Ishikawa (cell line): Measurements from ENCODE around the gene RNF114.

Source experiments
- CEBPB ChIP-seq: IDR thresholded peaks from 2 replicates; pipeline ENCODE4 v1.6.1; 2012
- CREB1 ChIP-seq: IDR thresholded peaks from 2 replicates; pipeline ENCODE4 v1.6.1; 2012; ENCODE audit warnings: low read depth
- EGR1 ChIP-seq: IDR thresholded peaks from 2 replicates; pipeline ENCODE4 v1.6.1; 2012
- EP300 ChIP-seq: IDR thresholded peaks from 2 replicates; pipeline ENCODE4 v1.6.1; 2012; ENCODE audit warnings: borderline replicate concordance
- FOXM1 ChIP-seq: IDR thresholded peaks from 2 replicates; pipeline ENCODE4 v1.6.1; 2012; ENCODE audit warnings: low read depth, borderline replicate concordance
- NFIC ChIP-seq: IDR thresholded peaks from 2 replicates; pipeline ENCODE4 v1.6.1; 2012
- RAD21 ChIP-seq: IDR thresholded peaks from 2 replicates; pipeline ENCODE4 v1.6.1; 2012; ENCODE audit warnings: low read depth
- TAF1 ChIP-seq: IDR thresholded peaks from 2 replicates; pipeline ENCODE4 v1.6.1; 2012; ENCODE audit warnings: low read depth, mild to moderate bottlenecking
- TCF12 ChIP-seq: IDR thresholded peaks from 2 replicates; pipeline ENCODE4 v1.6.1; 2012; ENCODE audit warnings: low read depth
- TEAD4 ChIP-seq: IDR thresholded peaks from 2 replicates; pipeline ENCODE4 v1.6.1; 2012
- YY1 ChIP-seq: IDR thresholded peaks from 2 replicates; pipeline ENCODE4 v1.6.1; 2012; ENCODE audit warnings: low read depth
- ZBTB7A ChIP-seq: IDR thresholded peaks from 2 replicates; pipeline ENCODE4 v1.6.1; 2012; ENCODE audit warnings: low read depth
- TF ChIP-seq, protein P1 (sequence below): IDR thresholded peaks from 2 replicates; pipeline ENCODE4 v1.6.1; 2012; ENCODE audit warnings: low read depth, mild to moderate bottlenecking
- TF ChIP-seq, protein P2 (sequence below): IDR thresholded peaks from 2 replicates; pipeline ENCODE4 v1.6.1; 2012
- TF ChIP-seq, protein P3 (sequence below): IDR thresholded peaks from 2 replicates; pipeline ENCODE4 v1.6.1; 2012

Gene RNF114

DNA sequence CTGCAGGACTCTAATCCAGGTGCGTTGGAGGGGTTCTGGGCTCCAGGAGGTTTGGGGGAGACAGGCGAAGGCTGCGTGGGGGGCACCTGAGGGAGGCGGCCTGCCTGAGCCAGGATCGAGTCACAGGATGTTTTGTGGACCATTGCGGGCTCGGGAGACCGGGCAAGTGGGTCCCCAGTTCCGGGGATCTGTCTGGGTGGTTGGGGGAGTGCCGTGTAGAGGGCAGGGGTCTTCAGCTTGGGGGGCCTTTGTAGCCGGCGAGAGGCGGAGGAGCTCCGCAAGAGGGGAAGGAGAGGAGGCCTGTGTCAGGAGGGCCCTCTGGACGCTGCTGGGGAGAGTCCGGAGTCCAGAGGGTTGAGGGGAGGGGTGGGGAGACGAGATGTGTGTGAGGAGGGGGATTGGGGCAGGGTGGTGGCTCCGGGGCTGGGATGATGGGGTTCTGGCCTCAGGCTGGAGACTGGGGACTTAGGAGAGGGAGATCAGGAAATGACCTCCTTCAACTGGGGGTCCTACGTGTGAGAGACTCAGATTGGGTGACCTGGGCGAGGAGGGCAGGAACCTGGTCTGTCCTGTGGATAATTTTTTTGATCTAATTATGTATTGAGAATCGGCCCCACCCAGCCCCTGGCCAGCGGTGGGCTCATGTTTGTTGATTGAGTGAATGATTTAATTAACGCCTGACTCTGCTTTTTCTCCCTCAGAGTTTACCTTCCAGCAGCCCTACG lies 47.1 kb downstream of the RNF114 start:
- TF ChIP-seq TAF1: no peak

DNA sequence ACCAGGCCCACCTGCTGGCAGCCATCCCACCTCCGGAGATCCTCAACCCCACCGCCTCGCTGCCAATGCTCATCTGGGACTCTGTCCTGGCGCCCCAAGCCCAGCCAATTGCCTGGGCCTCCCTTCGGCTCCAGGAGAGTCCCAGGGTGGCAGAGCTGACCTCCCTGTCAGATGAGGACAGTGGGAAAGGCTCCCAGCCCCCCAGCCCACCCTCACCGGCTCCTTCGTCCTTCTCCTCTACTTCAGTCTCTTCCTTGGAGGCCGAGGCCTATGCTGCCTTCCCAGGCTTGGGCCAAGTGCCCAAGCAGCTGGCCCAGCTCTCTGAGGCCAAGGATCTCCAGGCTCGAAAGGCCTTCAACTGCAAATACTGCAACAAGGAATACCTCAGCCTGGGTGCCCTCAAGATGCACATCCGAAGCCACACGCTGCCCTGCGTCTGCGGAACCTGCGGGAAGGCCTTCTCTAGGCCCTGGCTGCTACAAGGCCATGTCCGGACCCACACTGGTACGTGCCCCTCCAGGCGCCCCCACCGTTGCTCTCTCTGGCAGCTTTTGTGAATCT lies 47.7 kb downstream of the RNF114 start:
- TF ChIP-seq FOXM1 (no peak), EGR1 (no peak), TAF1 (no peak), YY1 (no peak), ZBTB7A (no peak), CEBPB (no peak), EP300 (no peak)
- TF ChIP-seq, protein P1, sequence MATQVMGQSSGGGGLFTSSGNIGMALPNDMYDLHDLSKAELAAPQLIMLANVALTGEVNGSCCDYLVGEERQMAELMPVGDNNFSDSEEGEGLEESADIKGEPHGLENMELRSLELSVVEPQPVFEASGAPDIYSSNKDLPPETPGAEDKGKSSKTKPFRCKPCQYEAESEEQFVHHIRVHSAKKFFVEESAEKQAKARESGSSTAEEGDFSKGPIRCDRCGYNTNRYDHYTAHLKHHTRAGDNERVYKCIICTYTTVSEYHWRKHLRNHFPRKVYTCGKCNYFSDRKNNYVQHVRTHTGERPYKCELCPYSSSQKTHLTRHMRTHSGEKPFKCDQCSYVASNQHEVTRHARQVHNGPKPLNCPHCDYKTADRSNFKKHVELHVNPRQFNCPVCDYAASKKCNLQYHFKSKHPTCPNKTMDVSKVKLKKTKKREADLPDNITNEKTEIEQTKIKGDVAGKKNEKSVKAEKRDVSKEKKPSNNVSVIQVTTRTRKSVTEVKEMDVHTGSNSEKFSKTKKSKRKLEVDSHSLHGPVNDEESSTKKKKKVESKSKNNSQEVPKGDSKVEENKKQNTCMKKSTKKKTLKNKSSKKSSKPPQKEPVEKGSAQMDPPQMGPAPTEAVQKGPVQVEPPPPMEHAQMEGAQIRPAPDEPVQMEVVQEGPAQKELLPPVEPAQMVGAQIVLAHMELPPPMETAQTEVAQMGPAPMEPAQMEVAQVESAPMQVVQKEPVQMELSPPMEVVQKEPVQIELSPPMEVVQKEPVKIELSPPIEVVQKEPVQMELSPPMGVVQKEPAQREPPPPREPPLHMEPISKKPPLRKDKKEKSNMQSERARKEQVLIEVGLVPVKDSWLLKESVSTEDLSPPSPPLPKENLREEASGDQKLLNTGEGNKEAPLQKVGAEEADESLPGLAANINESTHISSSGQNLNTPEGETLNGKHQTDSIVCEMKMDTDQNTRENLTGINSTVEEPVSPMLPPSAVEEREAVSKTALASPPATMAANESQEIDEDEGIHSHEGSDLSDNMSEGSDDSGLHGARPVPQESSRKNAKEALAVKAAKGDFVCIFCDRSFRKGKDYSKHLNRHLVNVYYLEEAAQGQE: no peak
- TF ChIP-seq, protein P2, sequence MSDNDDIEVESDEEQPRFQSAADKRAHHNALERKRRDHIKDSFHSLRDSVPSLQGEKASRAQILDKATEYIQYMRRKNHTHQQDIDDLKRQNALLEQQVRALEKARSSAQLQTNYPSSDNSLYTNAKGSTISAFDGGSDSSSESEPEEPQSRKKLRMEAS: no peak
- TF ChIP-seq, protein P3, sequence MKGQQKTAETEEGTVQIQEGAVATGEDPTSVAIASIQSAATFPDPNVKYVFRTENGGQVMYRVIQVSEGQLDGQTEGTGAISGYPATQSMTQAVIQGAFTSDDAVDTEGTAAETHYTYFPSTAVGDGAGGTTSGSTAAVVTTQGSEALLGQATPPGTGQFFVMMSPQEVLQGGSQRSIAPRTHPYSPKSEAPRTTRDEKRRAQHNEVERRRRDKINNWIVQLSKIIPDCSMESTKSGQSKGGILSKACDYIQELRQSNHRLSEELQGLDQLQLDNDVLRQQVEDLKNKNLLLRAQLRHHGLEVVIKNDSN: no peak

DNA sequence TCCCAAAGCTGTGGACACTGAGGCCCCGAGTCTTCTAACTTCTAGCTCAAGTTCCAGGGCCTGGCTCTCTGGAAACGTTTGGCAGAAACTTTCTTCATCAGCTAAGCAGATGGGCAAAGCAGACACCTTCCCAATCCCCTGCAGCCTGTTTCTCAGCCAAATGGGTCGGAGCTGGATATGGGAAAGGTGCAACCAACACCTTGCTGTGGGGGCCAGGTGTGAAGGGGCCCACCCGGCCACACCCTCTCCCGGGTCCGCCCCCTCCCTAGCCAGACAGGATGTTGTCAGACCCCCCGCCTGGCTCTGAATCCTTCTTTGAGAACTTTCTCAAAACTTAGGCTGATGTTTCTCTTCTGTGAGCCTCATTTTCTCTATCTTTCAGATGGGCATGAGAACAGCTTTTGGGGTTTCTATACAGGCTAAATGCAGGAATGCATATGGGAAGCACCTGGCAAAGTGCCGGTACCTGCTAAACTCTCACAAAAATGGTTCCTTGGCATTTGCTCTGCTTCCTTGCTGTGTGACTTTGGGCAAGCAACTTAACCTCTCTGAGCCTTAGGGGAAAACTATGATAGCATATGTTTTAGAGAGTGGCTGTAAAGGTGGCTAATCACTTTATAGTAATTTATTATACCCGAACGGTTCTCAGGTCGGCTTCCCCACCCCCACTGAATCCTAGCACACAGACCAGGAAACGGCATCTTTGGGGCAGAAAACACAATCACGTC lies 48.4 kb downstream of the RNF114 start:
- TF ChIP-seq EP300: no peak
- TF ChIP-seq, protein P3: no peak

DNA sequence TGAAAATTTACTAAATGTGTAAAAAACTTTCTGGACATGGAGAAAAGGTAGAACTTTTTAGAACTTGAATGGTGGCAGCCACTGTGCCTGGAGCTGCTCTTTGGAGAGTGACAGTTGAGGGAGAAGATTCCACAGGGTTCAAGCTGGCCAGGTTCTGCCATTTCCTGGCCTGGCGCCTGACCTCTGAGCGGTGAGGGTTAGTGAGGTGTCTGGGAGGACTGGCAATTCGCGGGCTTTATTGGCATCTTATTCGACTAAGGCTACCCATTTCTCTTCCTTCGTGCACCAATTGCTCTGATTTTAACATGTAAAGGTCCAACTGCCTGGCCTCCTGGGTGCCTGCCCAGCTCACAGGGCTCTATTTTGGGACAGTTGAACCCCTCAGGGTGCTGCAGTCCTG lies 49.0 kb downstream of the RNF114 start:
- TF ChIP-seq EGR1 (no peak), TAF1 (no peak), YY1 (no peak), CREB1 (no peak), RAD21 (no peak), CEBPB (no peak), EP300 (no peak)
- TF ChIP-seq, protein P3: no peak
- TF ChIP-seq, protein P2: no peak
- TF ChIP-seq, protein P1: no peak

DNA sequence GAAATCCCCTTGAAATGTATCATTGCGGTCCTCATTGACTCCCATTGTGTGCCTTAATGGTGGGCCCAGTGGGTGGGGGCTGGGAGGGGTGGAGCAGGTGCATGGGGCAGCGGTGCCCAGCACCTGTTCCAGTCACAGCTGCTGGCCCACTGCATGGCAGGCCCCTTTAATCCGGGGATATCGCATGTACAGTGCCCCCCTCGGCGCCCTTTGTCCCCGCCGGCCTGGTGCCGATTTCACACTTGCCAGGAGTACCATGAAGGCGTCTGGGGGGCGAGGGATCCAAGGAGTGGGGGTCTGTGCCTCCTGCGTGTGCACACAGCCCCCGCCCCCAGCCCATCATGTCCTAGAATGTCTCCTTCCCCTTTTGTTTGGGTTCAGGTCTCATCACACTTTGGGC lies 49.4 kb downstream of the RNF114 start:
- no peak for TF ChIP-seq TCF12
- TF ChIP-seq, protein P1: no peak
- TF ChIP-seq EGR1: no peak
- no peak for TF ChIP-seq NFIC
- TF ChIP-seq, protein P2: no peak
- TF ChIP-seq, protein P3: no peak
- TF ChIP-seq TEAD4: no peak
- no peak for TF ChIP-seq YY1
- TF ChIP-seq EP300: no peak
